SK-N-SH treated with all-trans-retinoic acid at 6 μM for 48 hours (cell line): ENCODE results near the gene TRABD2B.

Experiments used
- ARNTL ChIP-seq: fragments of 450-650 bp; formaldehyde crosslinking; IDR thresholded peaks from 2 replicates; pipeline ENCODE4 v1.5.0; 2020; ENCODE audit warnings: low read depth, mild to moderate bottlenecking, moderate library complexity, borderline replicate concordance
- BACH2 ChIP-seq: fragments of 250-450 bp; sonication (Bioruptor Pico); IDR thresholded peaks from 2 replicates; pipeline ENCODE4 v1.9.0; 2021; ENCODE audit warnings: mild to moderate bottlenecking, borderline replicate concordance
- CSDC2 ChIP-seq: fragments of 250-450 bp; sonication (Bioruptor Pico); IDR thresholded peaks from 2 replicates; pipeline ENCODE4 v1.5.0; 2020; ENCODE audit warnings: mild to moderate bottlenecking, moderate library complexity
- CSRNP3 ChIP-seq: fragments of 250-450 bp; sonication (Bioruptor Pico); IDR thresholded peaks from 2 replicates; pipeline ENCODE4 v1.5.1; 2021; ENCODE audit warnings: mild to moderate bottlenecking, moderate library complexity
- GLIS3 ChIP-seq: fragments of 250-450 bp; sonication (Bioruptor Pico); IDR thresholded peaks from 2 replicates; pipeline ENCODE4 v1.5.0; 2020; ENCODE audit warnings: mild to moderate bottlenecking, moderate library complexity
- PATZ1 ChIP-seq: fragments of 250-450 bp; sonication (Bioruptor Pico); IDR thresholded peaks from 2 replicates; pipeline ENCODE4 v1.8.0; 2020; ENCODE audit warnings: mild to moderate bottlenecking, moderate library complexity, borderline replicate concordance
- POU6F1 ChIP-seq: fragments of 250-450 bp; sonication (Bioruptor Pico); IDR thresholded peaks from 2 replicates; pipeline ENCODE4 v1.8.0; 2021; ENCODE audit warnings: low read depth, mild to moderate bottlenecking, moderate library complexity, borderline replicate concordance
- PPARA ChIP-seq: fragments of 250-450 bp; sonication (Bioruptor Pico); IDR thresholded peaks from 2 replicates; pipeline ENCODE4 v1.5.0; 2020; ENCODE audit warnings: mild to moderate bottlenecking, borderline replicate concordance
- RARB ChIP-seq: fragments of 250-450 bp; sonication (Bioruptor Pico); IDR thresholded peaks from 2 replicates; pipeline ENCODE4 v1.8.0; 2021; ENCODE audit warnings: mild to moderate bottlenecking, moderate library complexity
- SNAI2 ChIP-seq: fragments of 250-450 bp; sonication (Bioruptor Pico); IDR thresholded peaks from 2 replicates; pipeline ENCODE4 v1.5.0; 2020; ENCODE audit warnings: mild to moderate bottlenecking, moderate library complexity
- TCF4 ChIP-seq: fragments of 250-450 bp; sonication (Bioruptor Pico); IDR thresholded peaks from 2 replicates; pipeline ENCODE4 v1.8.0; 2021; ENCODE audit warnings: mild to moderate bottlenecking, moderate library complexity, borderline replicate concordance
- ZFP30 ChIP-seq: fragments of 450-650 bp; formaldehyde crosslinking; IDR thresholded peaks from 2 replicates; pipeline ENCODE4 v1.5.0; 2022; ENCODE audit warnings: mild to moderate bottlenecking, moderate library complexity
- ZNF565 ChIP-seq: fragments of 450-650 bp; formaldehyde crosslinking; conservative IDR thresholded peaks from 2 replicates; pipeline ENCODE4 v1.5.0; 2020; ENCODE audit warnings: low read depth, mild to moderate bottlenecking, moderate library complexity
- ZNF70 ChIP-seq: fragments of 450-650 bp; formaldehyde crosslinking; IDR thresholded peaks from 2 replicates; pipeline ENCODE4 v1.5.0; 2020; ENCODE audit warnings: mild to moderate bottlenecking, moderate library complexity

- TF ChIP-seq PATZ1 (CRISPR knock-in tag) (no peak), TCF4 (CRISPR knock-in tag) (no peak), BACH2 (no peak), ZFP30 (CRISPR knock-in tag) (no peak), RARB (CRISPR knock-in tag) (no peak), PPARA (CRISPR knock-in tag) (no peak), CSDC2 (no peak), POU6F1 (CRISPR knock-in tag) (no peak), GLIS3 (no peak), SNAI2 (CRISPR knock-in tag) (no peak), ARNTL (CRISPR knock-in tag) (no peak), ZNF70 (CRISPR knock-in tag) (no peak), CSRNP3 (CRISPR knock-in tag) (no peak), ZNF565 (CRISPR knock-in tag) (no peak)
Observed at GRCh38 chr1:48016515-48016914, 19.3 kb upstream of the TRABD2B start.
